Eye (tissue), 1 donor: ENCODE measurements around the gene PDE8A.
A peak's percentile ranks its signal among the peaks of the same experiment; 100 is the strongest.
"Not testable (repeated sequence)": the region's sequence is repeated elsewhere in the genome, so short reads cannot be mapped to it uniquely, and the experiment has no call there.

Experiments
- DNase-seq: peaks from one replicate; pipeline ENCODE4 v3.0.0-alpha.2; 2015

The PDE8A gene

GRCh38 chr15:84962955-84963354 is 18.7 kb upstream of the PDE8A start:
- DNase-seq = no peak

GRCh38 chr15:84967380-84967779 is 14.3 kb upstream of the PDE8A start:
- no peak for DNase-seq

- no peak for DNase-seq
Measured at GRCh38 chr15:84968301-84968700, 13.4 kb upstream of the PDE8A start.

- no peak for DNase-seq
Measured at GRCh38 chr15:84969257-84969656, 12.4 kb upstream of the PDE8A start.

GRCh38 chr15:84970843-84971242 is 10.8 kb upstream of the PDE8A start:
- no peak for DNase-seq

DNA sequence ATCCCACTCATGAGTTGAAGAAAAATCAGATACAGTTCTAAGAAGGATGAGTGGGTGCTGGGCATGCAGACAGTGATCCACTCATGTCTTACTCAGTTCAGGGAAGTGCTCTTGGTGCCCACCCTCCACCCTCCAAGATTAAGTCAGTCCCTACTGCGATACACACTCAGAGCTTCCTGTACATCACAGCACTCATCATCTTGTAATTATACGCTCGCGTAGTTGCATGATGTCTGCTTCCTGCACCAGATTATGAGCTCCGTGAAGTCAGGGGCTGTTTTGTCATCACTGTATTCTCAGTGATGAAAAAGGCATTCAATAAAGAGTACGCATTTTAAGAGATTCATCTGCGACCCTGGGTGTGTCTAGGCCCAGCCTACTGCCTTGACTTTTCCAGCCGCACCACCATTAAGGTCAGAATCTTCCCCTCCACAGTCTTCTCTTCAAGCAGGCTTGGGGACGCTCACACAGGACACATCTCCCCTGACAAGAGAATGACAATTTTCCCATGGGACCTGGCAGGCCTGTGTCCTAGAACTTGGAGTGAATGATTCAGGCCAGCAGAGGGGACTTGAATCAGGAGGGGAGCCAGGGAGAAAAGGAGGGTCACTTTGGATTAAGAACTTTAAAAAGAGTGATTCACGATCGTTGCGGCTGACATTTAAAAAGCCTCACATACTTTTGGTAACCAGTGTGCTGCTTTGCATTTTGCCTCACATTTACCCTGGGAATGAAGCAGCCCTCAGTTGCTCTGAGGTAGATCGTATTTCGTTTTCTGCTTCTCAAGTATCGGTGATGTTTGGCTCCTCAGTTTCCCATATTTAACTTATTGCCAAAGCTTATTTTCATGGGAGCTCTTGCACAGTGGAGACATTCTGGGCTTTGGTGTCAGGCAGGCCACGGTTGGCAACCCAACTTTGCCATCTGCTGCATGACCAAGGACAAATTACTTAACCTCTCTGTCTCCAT is 7.9 kb upstream of the PDE8A start:
- no peak for DNase-seq

DNA sequence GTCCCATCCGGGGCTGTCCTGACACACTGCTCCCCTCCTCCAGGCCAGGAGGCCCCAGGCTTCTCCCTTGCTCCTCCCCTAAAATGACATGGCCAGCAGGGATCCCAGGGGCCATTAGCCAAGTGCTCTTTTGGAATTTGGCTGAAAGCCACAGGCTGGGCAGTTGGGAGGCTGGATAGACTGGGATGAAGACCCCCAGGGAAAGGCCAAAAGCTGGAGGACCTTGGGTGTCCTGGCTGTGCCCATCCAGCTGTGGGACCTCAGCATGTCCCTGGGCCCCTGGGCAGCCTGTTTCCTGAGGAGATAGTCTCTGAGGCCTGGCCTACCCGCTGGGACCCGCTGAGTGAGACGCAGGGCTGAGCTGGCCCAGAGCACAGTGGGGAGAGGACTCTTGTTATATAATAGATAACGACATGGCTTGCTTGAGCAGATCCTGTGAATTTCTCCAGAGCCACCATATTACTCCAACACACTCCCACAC is 5.7 kb upstream of the PDE8A start:
- DNase-seq = no peak

DNA sequence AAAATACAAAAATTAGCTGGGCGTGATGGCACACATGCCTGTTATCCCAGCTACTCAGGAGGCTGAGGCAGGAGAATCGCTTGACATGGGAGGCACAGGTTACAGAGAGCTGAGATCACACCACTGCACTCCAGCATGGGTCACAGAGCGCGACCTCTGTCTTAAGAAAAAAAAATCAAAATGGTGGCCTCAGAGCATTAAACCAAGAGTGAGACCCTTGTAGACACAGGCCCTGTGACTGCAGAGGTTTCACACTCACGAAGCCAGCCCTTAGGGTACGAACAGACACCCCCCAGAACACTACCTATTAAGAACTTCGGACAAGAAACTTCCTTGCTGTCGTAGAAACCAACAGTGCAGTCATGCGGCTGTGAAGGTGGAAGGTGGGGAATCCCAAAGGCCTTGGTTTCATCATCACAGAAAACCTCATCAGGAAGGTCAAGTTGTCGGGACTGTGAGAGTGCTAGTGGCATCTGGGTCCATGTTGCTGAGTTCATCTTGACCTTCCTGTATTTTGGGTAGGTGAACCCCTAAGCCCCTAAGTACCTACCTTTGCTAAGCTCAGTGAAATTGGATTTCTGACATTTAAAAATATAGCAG is 4.8 kb upstream of the PDE8A start:
- DNase-seq = no peak

GRCh38 chr15:84979651-84980050 is 2.0 kb upstream of the PDE8A start:
- no peak for DNase-seq

GRCh38 chr15:84980196-84981053 is 1.2 kb upstream of the PDE8A start:
- DNase-seq = peak; percentile 93

DNA sequence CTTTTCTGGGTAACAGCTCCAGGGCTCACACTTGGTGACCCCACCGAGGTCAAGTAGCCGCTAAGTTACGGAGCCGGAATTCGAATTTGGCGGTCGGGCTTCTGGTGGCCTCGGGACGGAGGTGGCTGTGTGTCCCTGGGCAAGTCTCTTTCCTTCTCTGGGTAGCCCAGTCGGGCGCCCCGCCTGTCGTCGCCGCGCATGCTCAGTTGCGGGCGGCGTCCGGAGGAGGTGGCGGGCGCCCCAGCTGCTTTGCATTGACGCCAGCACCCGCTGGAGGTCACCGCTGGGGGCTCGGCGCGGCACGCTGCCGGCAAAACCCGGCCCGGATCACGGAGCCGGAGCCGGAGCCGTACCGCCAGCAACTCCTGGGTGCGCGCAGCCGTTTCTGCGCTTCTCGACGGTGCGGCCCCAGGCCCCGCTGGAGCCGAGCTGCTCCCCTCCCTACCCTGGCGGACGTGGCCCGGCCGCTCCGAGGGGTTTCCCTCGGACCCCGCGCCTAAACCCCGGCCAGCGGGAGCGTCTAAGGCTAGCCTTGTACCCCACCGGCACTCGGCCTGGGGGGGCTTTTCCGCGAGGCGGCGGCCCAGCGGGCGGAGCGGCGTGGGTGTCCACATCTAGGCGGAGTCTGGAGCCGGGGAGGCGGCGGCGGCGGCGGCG is 474 bp upstream of the PDE8A start:
- peak; percentile 97 for DNase-seq

DNA sequence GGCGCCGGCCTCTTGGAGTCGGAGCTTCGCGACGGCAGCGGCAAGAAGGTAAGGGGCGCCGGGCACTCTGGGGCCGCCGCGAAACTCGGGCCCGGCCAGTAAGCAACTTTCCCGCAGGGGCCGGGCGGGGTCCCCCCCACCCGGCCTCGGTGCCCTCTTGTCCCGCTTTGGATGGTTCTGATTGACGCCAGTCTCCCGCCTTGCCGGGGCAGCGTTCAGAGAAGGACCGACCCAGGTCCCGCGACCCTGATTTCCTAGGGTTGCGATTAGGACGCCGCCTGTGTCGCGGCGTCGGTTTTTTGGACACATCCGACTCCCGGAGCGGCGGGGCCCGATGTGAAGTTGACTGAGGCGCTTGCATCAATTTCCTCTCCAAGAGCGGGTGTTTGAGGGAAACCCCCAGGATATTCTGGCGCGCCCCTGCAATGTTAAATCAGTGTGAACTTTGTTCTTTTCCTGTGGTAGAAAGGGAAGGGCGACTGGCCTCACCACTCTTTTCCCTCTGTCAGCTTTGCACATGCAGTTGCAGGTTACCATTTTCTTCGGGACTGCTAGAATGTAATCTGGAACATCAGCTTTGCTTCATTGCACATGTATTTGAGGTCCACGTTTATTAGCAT is 755 bp downstream of the PDE8A start:
- peak; percentile 71 for DNase-seq

- no peak for DNase-seq
Measured at GRCh38 chr15:84983294-84983693, 1.6 kb downstream of the PDE8A start.

DNA sequence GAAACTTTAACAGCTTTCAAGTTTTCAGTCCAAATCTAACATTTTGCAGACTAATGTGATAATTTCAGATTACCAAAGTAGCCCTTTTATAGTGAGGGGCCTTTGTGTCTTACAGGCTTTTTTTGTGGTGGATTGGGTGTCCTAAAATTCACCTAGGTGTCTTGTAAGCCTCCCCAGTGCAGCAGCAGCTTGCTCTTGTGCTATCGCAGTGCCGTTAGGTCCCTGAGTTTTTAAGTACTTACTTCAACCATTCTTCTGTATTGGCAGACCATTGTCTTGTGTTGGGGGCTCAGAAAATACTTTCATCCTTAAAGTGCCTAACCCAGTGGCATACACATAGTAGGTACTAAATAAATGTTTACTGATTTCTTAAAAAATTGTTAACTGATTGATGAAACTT is 2.1 kb downstream of the PDE8A start:
- DNase-seq = no peak

DNA sequence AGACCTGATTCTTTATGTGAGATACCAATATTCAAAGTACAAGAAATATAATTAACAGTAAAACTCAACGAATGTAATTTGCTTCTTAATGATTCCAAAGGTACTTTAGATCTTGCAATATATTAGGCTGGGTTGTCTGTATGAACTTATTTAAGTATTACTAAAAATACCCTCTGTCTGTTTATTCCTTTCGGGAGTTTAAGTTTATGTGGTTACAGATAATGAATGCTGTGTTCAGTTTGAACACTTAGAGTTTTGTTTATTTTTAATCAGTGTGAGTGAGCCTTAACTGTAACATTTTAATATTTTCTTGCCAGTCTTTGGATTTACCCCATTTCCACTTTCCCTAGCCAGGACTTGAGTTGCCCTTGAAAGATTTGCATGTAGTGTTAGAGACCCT is 3.5 kb downstream of the PDE8A start:
- no peak for DNase-seq

GRCh38 chr15:84987351-84987750 is 5.7 kb downstream of the PDE8A start:
- not testable (repeated sequence) for DNase-seq

DNA sequence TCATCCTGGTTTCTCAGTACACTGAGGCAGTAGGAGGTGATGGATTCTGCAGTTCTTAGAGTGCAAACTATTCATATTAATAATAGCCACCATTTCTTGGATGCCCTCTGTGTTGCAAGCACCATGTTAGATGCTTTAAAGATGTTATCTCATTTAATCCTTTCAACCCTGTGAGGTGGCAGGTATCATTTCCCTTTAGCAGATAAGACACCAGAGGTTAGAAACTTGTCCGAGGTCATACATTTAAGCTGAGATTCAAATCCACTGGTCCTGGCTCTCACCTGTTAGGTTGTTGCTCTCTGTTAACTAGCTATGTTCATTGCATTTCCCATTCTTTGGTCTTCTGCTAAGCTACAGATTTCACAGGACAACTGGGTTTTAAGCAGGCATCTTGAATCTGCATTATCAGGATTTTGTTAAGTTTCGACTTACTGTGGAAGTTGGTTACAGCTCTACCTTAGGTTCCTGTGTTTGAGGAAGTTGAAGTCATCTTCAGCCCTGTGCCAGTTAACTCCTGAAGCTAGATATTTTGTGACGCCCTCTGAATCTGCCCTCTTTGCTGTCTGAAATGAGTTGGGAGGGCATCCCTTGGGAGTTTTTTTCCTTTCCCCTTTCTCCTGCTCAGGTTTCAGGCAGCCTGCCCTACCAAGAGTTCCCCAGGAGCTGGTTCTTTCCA is 6.4 kb downstream of the PDE8A start:
- no peak for DNase-seq

DNA sequence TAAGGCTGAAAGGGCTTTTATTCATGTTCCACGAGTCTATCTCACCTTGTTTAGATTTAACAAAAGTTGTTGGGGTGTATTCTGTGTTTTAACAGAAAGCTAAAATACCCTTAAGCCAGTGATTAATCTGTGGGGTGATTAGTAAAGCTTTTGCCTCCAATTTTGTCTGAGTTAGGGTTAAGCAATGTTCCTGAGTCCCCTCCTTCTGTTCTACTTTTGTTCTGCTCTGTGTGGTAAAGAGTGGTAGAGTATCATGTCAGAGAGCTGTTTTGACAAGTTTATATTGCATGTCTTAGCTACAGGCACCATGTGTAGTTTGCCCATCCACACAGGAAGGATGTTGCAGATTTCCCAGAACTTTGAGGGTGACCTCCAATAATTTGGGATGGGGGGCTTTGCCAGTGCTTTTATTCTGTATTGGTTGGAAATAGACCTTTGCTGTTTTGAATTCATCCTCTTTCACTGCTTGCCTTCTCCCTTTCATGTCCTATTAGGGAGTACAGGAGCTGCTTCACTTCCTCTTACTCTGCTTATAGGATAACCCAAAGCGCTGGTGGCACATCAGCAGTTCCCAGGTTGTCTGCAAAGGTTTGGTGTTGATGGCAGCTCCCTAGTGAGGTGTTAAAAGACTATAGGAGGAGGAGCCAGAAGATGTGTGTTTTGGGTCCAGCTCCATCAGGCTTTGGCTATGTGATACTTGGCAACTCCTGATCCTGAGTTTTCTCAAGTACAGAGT is 7.4 kb downstream of the PDE8A start:
- DNase-seq = no peak

GRCh38 chr15:84990507-84990906 is 8.9 kb downstream of the PDE8A start:
- no peak for DNase-seq

DNA sequence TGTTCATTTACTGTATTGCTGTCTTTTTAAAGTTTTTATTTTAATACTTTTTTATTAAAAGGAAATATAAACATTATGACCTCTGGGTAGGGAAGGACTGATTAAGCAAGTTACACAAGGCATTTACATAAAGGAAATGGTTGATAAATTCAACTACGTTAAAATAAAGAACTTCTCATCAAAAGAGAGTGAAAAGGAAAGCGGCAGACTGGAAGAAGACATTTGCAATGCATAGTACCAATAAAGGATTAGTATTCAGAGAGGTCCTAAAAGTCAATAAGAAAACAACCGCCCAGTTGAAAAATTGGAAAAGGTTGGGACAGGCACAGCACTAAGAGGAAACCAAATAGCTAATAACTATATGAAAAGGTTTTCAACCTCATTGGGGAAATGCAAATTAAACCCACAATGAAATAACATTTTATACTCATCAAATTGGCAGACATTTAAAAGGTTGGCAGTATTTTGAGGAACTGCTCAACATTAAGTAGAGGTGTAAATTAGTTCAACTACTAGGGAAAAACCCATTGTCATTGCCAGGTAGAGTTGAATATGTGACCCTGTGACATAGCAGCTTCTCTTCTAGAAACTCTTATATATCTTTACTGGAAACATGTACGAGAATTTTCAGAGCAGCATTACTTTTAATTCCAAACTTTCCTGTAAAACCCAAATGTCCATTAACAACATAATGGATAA is 9.5 kb downstream of the PDE8A start:
- DNase-seq = no peak
